ENCODE data around the gene MUC21.

Gene MUC21

DNA sequence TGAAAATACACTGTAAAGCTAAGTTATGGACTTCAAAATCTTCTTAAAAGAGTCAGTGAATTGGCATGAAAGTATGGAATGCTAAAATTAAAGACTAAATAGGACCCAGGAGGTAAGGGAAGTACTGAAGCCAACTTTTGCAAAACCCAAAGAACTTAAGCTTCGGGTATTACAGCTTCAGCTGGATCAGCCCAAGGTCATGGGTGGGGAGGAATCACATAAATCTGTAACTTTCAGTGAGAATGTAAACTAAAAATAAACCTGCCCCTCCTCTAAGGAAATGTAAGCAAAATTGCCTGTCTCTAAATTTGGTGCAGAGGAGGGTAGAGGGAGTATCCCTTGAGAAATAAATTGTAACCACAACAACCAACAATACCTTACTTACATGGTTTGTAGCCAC lies 4.4 kb upstream of the MUC21 start:
- Histone ChIP-seq H3F3A (ENCODE audit: insufficient read depth, low read length) (no peaks in the 10 kb centered on the region), H3K4me2 (ENCODE audit: low read length) (no peak overlapping the region), H3K79me2 (ENCODE audit: insufficient read depth, low read length) (no peaks in the 10 kb centered on the region), H3K27me3 (ENCODE audit: insufficient read depth, low read length) (no peaks in the 10 kb centered on the region; the same call in 1 of the 2 replicates), H3K36me3 (ENCODE audit: insufficient read depth, low read length) (no peaks in the 10 kb centered on the region), H4K20me1 (ENCODE audit: insufficient read depth, low read length) (no peaks in the 10 kb centered on the region), H3K9me3 (ENCODE audit: low read length) (no peaks in the 10 kb centered on the region), H3K9ac (ENCODE audit: low read length) (no peak overlapping the region), H3K9me2 (ENCODE audit: low read depth, low read length) (no peaks in the 10 kb centered on the region), H2AFZ (ENCODE audit: low read length) (no peak overlapping the region), H3K4me1 (ENCODE audit: insufficient read depth, low read length, severe bottlenecking) (no peaks in the 10 kb centered on the region), H3K27ac (ENCODE audit: low read depth, low read length, poor library complexity, severe bottlenecking) (no peak overlapping the region), H3K4me3 (ENCODE audit: low read depth, low read length, poor library complexity, severe bottlenecking) (no peak overlapping the region)
- no peak for TF ChIP-seq EZH2 (IDR thresholded peaks at IDR 0.05; ENCODE audit: borderline replicate concordance, low read length)
- TF ChIP-seq, protein P1, sequence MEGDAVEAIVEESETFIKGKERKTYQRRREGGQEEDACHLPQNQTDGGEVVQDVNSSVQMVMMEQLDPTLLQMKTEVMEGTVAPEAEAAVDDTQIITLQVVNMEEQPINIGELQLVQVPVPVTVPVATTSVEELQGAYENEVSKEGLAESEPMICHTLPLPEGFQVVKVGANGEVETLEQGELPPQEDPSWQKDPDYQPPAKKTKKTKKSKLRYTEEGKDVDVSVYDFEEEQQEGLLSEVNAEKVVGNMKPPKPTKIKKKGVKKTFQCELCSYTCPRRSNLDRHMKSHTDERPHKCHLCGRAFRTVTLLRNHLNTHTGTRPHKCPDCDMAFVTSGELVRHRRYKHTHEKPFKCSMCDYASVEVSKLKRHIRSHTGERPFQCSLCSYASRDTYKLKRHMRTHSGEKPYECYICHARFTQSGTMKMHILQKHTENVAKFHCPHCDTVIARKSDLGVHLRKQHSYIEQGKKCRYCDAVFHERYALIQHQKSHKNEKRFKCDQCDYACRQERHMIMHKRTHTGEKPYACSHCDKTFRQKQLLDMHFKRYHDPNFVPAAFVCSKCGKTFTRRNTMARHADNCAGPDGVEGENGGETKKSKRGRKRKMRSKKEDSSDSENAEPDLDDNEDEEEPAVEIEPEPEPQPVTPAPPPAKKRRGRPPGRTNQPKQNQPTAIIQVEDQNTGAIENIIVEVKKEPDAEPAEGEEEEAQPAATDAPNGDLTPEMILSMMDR (IDR thresholded peaks at IDR 0.05; ENCODE audit: low read length) = no peak

DNA sequence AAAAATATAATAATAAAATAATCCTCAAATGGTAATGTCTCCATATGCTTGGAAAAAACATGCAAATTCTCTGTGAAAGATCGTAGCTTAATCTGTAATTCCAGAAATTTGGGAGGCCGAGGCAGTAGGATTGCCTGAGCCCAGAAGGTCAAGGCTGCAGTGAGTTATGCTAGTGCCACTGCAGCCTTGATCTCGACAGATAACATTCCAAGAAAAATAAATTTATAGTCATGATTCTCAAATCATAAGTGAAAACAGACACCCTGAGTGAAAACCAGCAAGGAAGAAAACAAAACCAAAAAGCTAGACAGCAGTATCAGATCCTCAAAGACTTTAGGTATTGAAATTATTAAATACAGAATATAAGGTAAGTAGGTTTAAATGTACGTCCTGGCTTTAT lies 3.8 kb upstream of the MUC21 start:
- TF ChIP-seq, protein P1 (IDR thresholded peaks at IDR 0.05; ENCODE audit: low read length) = no peak

DNA sequence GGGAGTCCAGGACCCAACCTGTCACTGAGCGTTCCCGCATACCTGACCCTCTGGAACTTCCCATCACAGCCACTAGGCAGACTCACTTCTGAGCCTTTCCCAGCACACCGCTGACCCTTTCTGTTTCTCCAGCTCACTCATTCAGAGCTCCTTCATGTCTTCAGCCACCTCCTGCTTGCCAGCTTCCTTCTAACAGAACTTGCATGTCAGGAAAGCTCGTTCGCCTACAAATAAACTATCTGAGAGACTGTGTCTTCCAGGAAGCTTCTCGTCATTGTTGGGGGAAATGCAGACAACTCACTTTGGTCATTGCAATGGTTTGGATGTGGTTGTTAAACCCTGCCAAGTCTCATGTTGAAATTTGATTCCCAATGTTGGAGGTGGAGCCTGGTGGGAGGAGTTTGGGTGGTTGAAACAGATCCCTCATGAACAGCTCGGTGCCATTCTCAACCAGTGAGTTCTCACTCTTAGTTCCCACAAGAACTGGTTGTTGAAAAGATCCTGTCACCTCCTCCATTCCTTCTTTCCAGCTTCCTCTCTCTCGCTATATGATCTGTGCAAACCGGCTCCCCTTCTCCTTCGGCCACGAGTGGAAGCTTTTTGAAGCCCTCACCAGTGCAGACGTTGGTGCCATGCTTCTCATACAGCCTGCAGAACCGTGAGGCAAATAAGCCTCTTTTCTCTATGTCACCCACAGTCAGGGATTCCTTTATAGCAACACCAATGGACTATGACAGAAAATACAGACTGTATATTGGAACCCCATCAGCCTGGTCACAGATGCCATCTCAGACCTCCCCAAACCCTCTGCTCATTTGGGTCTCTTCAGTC lies 1.4 kb upstream of the MUC21 start:
- H3K27me3 ChIP-seq (ENCODE audit: insufficient read depth, low read length) = no peaks in the 10 kb centered on the region; the same call in 1 of the 2 replicates
- no peaks in the 10 kb centered on the region for H3K9me3 ChIP-seq (ENCODE audit: low read length)
- no peaks in the 10 kb centered on the region for H3K9me2 ChIP-seq (ENCODE audit: low read depth, low read length)
- no peak overlapping the region for H3K27ac ChIP-seq (ENCODE audit: low read depth, low read length, poor library complexity, severe bottlenecking)
- H3F3A ChIP-seq (ENCODE audit: insufficient read depth, low read length) = no peaks in the 10 kb centered on the region
- no peak for TF ChIP-seq EZH2 (IDR thresholded peaks at IDR 0.05; ENCODE audit: borderline replicate concordance, low read length)
- TF ChIP-seq, protein P1 (IDR thresholded peaks at IDR 0.05; ENCODE audit: low read length) = no peak
- no peak overlapping the region for H2AFZ ChIP-seq (ENCODE audit: low read length)
- no peaks in the 10 kb centered on the region for H4K20me1 ChIP-seq (ENCODE audit: insufficient read depth, low read length)
- H3K36me3 ChIP-seq (ENCODE audit: insufficient read depth, low read length) = no peaks in the 10 kb centered on the region
- H3K9ac ChIP-seq (ENCODE audit: low read length) = no peak overlapping the region
- no peaks in the 10 kb centered on the region for H3K79me2 ChIP-seq (ENCODE audit: insufficient read depth, low read length)
- H3K4me1 ChIP-seq (ENCODE audit: insufficient read depth, low read length, severe bottlenecking) = no peaks in the 10 kb centered on the region
- H3K4me3 ChIP-seq (ENCODE audit: low read depth, low read length, poor library complexity, severe bottlenecking) = no peak overlapping the region
- H3K4me2 ChIP-seq (ENCODE audit: low read length) = no peak overlapping the region

More for the DNA sequence above, 3.8 kb upstream of the MUC21 start:
- Histone ChIP-seq H3K9ac (ENCODE audit: low read length) (no peak overlapping the region), H2AFZ (ENCODE audit: low read length) (no peak overlapping the region), H3K27ac (ENCODE audit: low read depth, low read length, poor library complexity, severe bottlenecking) (no peak overlapping the region), H3K9me3 (ENCODE audit: low read length) (no peaks in the 10 kb centered on the region), H3F3A (ENCODE audit: insufficient read depth, low read length) (no peaks in the 10 kb centered on the region), H3K4me1 (ENCODE audit: insufficient read depth, low read length, severe bottlenecking) (no peaks in the 10 kb centered on the region), H3K79me2 (ENCODE audit: insufficient read depth, low read length) (no peaks in the 10 kb centered on the region), H3K36me3 (ENCODE audit: insufficient read depth, low read length) (no peaks in the 10 kb centered on the region), H3K4me2 (ENCODE audit: low read length) (no peak overlapping the region), H3K9me2 (ENCODE audit: low read depth, low read length) (no peaks in the 10 kb centered on the region), H3K27me3 (ENCODE audit: insufficient read depth, low read length) (no peaks in the 10 kb centered on the region; the same call in 1 of the 2 replicates), H4K20me1 (ENCODE audit: insufficient read depth, low read length) (no peaks in the 10 kb centered on the region), H3K4me3 (ENCODE audit: low read depth, low read length, poor library complexity, severe bottlenecking) (no peak overlapping the region)

Data from OCI-LY1 (cell line).